ENCODE data around the gene SNAPC5. TPM values are rescaled to one million over a fixed set of nuclear protein-coding genes. Genes with fewer than 3 reads are reported as not detected.
"Not testable (repeated sequence)": the region's sequence is repeated elsewhere in the genome, so short reads cannot be mapped to it uniquely, and the experiment has no call there.

Gene SNAPC5
- total RNA-seq, 2 experiments from 2014 or later = 16.7 to 17.2 TPM

DNA sequence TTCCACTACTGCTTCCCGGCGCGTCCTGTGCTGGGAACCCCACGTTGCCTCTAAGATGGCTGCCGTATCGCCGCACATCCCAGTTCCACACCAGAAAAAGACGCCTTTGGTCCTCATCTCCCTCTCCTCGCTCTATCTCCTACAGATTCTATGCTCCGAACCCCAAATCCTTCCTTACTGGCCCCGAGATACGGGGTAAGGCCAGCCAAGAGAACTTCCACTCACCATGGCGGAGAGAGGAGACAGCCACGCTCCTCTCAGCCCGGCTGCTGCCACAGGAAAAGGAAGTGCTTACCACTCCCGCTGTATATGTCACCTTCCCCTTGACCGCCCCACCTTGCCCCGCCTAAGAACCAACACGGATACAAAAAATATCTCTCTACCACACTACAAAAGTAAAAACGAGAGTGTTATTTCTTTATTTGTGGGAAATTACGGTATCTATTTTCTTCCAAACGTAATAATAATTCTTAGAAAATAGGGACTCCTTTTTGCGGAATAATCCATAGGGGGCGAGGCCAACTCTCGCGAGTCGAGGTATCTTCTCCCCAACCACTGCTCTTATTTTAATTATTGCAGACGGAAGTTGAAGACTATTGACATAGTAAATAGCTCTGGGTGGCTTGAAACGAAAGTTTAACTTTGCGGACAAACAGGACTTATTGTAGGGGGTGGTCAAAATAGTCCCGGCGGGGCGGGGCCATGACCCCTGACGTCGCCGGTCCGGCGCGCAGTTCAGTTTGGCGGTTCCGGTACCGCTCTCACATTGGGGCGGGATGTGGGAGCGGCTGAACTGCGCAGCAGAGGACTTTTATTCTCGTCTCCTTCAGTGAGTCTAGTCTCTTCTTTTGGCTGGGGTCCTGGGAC lies 7.2 kb upstream of the SNAPC5 start, which contains the start of the genes RPL4 and ZWILCH:
Gene RPL4, minus strand, starts transcription at position 293 of the 867 bp plus-strand sequence. Its CDS starts 65 bp downstream, at position 228.
Gene ZWILCH, plus strand, starts transcription at position 764 of the 867 bp plus-strand sequence. Its CDS starts 13 bp downstream, at position 777.
- H3K27ac Mint-ChIP-seq = peak within 1 kb of the TSS; percentile 96
- H3K4me1 Mint-ChIP-seq = peaks cover 66% of the 10 kb centered on the region
- CTCF ChIA-PET = interaction anchor here (1.1 to 2.9 kb wide), 5 partner anchors 6 to 210 kb away, joined by 3 to 12 read pairs (median 4); partner anchors contain the start of genes MAP2K1 and SNAPC5
- peaks cover 53% of the 10 kb centered on the region for H3K36me3 Mint-ChIP-seq (ENCODE audit: low read depth)
- POLR2A ChIA-PET = interaction anchor here (0.5 to 3.9 kb wide), 35 partner anchors 8 to 1611 kb away, joined by 3 to 64 read pairs (median 4); partner anchors contain the start of genes DIS3L, MAP2K1, RNU5B-1 and SNAPC5
- no peaks in the 10 kb centered on the region for H3K27me3 Mint-ChIP-seq
- no peaks in the 10 kb centered on the region for H3K9me3 Mint-ChIP-seq
- H3K4me3 Mint-ChIP-seq = peak within 1 kb of the TSS; percentile 92
- DNase-seq = peak; percentile 84

DNA sequence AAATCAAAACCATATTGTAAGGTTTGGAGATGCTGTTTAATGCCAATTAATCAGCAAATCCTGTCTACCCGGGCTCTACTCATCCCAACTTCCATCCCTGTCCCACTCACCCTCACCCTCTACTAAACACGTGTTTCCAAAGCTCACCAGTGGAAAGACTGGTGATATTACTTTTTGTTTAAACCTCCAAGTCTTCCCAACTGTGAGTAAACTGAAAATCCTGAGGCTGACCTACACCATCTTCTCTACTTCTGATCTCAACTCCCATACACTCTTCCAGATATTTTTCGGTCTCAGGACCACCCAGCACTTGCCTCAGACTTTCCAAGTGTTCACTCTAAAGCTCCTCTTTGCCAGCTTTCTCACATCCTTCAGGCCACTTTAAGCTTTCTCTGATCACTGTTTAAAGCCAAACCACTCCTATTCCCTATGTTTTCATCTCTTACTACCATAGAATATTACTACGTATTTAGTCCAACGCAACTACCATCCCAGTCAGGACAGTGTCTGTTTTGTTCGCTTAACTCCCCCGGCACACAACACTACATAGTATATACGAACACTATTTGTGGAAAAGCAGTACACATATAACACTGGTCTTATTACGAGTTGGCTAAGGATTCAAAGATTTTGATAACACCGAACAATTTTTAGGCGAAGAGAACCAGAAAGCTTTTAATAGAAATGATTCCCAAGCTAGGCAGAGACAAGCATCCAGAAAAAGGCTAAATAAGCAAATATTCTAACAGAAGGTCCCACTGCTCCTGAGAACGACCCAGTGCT lies 6.4 kb upstream of the SNAPC5 start:
- peaks cover 55% of the 10 kb centered on the region for H3K36me3 Mint-ChIP-seq (ENCODE audit: low read depth)
- ChIA-PET CTCF (interaction anchor here (0.6 to 1.3 kb wide), 3 partner anchors 10 to 118 kb away, joined by 3 to 4 read pairs (median 3); no protein-coding TSS in a partner anchor), POLR2A (interaction anchor here (0.6 to 3.9 kb wide), 14 partner anchors 9 to 925 kb away, joined by 3 to 64 read pairs (median 5); partner anchors contain the start of genes DIS3L, MAP2K1 and TIPIN)
- H3K27ac Mint-ChIP-seq = peak overlapping the region; percentile 96
- DNase-seq = no peak
- H3K9me3 Mint-ChIP-seq = no peaks in the 10 kb centered on the region
- H3K4me1 Mint-ChIP-seq = peaks cover 69% of the 10 kb centered on the region
- no peaks in the 10 kb centered on the region for H3K27me3 Mint-ChIP-seq
- H3K4me3 Mint-ChIP-seq = peak overlapping the region; percentile 92

DNA sequence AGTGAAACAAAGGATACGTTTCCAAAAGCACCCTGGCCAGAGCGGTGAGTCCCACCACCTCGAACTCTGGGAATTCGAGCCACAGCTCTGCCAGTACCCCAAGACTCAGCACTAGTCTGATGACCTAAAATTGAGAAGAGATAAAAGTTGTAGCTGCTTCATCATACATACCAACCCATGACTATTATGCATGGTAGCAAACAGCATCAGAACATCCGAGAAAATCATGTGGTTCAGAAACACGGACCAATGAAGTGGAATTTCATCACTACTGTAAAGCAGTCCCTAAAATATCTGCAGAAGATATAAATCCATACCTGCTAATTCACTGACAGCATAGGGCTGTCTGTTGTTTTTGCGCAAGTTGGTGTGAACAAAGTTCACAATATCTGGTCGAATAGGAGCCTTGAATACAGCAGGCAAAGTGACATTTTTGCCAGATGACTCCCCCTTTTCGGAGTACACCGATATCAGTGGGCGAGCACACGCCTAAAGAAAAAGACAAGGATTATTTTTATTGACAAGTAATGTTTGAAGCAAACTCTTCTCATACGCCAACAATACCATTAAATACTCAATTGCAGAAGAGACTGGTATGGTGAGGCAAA lies 5.6 kb upstream of the SNAPC5 start:
- not testable (repeated sequence) for H3K9me3 Mint-ChIP-seq, DNase-seq, H3K27me3 Mint-ChIP-seq
- peaks cover 61% of the 10 kb centered on the region for H3K36me3 Mint-ChIP-seq (ENCODE audit: low read depth)
- H3K4me3 Mint-ChIP-seq = peak overlapping the region; percentile 92
- H3K4me1 Mint-ChIP-seq = peaks cover 71% of the 10 kb centered on the region
- peak overlapping the region; percentile 96 for H3K27ac Mint-ChIP-seq
- POLR2A ChIA-PET = interaction anchor here (0.9 to 3.9 kb wide), 7 partner anchors 28 to 711 kb away, joined by 3 to 64 read pairs (median 5); partner anchors contain the start of genes DIS3L, MAP2K1 and TIPIN
- CTCF ChIA-PET = interaction anchor here (1.3 kb wide), 1 partner anchor 11 kb away, joined by 4 read pairs; no protein-coding TSS in a partner anchor

DNA sequence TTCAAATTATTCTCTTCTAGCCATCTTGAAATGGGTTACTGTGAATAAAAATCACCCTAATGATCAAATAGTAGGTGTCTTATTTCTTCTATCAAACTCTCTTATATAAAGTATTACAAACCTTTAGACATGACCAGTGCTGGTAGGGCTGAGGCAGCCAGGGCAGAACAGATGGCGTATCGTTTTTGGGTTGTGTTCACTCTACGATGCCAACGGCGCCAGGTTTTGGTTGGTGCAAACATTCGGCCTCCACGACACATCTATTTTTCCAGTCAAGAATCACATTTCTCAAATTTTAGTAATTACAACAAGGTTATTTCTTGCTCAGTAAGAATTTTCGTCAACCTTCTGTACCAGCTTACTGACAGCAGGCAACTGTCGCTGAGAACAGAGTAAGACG lies 4.9 kb upstream of the SNAPC5 start:
- CTCF ChIA-PET = no interaction called here

GRCh38 chr15:66500346-66500745 lies 2.8 kb upstream of the SNAPC5 start:
- ChIA-PET POLR2A (interaction anchor here (4.2 to 6.1 kb wide), 2 partner anchors 112 to 145 kb away, joined by 55 to 110 read pairs; partner anchors contain the start of genes MAP2K1 and TIPIN), CTCF (interaction anchor here (0.6 to 6.1 kb wide), 4 partner anchors 9 to 628 kb away, joined by 4 to 74 read pairs (median 6); partner anchors contain the start of genes MAP2K1 and TIPIN)
- not testable (repeated sequence) for H3K9me3 Mint-ChIP-seq, H3K27me3 Mint-ChIP-seq, H3K4me3 Mint-ChIP-seq
- H3K4me1 Mint-ChIP-seq = peaks cover 66% of the 10 kb centered on the region
- H3K36me3 Mint-ChIP-seq (ENCODE audit: low read depth) = peaks cover 77% of the 10 kb centered on the region
- H3K27ac Mint-ChIP-seq = peak overlapping the region; percentile 63
- DNase-seq = peak; percentile 15

More for the DNA sequence above, 4.9 kb upstream of the SNAPC5 start:
- H3K4me3 Mint-ChIP-seq = peak overlapping the region; percentile 92
- no peaks in the 10 kb centered on the region for H3K27me3 Mint-ChIP-seq
- peak overlapping the region; percentile 96 for H3K27ac Mint-ChIP-seq
- DNase-seq = no peak
- peaks cover 67% of the 10 kb centered on the region for H3K36me3 Mint-ChIP-seq (ENCODE audit: low read depth)
- no peaks in the 10 kb centered on the region for H3K9me3 Mint-ChIP-seq
- H3K4me1 Mint-ChIP-seq = peaks cover 71% of the 10 kb centered on the region
- POLR2A ChIA-PET = interaction anchor here (1.8 to 3.9 kb wide), 2 partner anchors 32 to 115 kb away, joined by 5 to 64 read pairs; partner anchors contain the start of gene MAP2K1

- Mint-ChIP-seq H3K4me3 (no peak overlapping the region), H3K27ac (peak overlapping the region; percentile 88), H3K9me3 (no peaks in the 10 kb centered on the region), H3K36me3 (ENCODE audit: low read depth) (peaks cover 82% of the 10 kb centered on the region), H3K27me3 (no peaks in the 10 kb centered on the region), H3K4me1 (peaks cover 75% of the 10 kb centered on the region)
- no peak for DNase-seq
- ChIA-PET CTCF (interaction anchor here (0.6 to 6.1 kb wide), 28 partner anchors 8 to 1043 kb away, joined by 3 to 127 read pairs (median 4); partner anchors contain the start of genes DIS3L, MAP2K1, MEGF11 and RAB11A), POLR2A (interaction anchor here (0.6 to 6.1 kb wide), 14 partner anchors 8 to 982 kb away, joined by 3 to 110 read pairs (median 6); partner anchors contain the start of genes DIS3L, MAP2K1 and TIPIN)
Measured at GRCh38 chr15:66498501-66499386, 1.2 kb upstream of the SNAPC5 start.

GRCh38 chr15:66496951-66497501 lies 536 bp downstream of the SNAPC5 start:
- DNase-seq = peak; percentile 16
- peak overlapping the region; percentile 91 for H3K4me3 Mint-ChIP-seq
- no peaks in the 10 kb centered on the region for H3K27me3 Mint-ChIP-seq
- H3K9me3 Mint-ChIP-seq = no peaks in the 10 kb centered on the region
- CTCF ChIA-PET = interaction anchor here (0.6 to 6.1 kb wide), 13 partner anchors 10 to 1348 kb away, joined by 3 to 127 read pairs (median 6); partner anchors contain the start of genes MAP2K1, TIPIN and ZWILCH
- peak overlapping the region; percentile 88 for H3K27ac Mint-ChIP-seq
- POLR2A ChIA-PET = interaction anchor here (1.0 to 6.1 kb wide), 12 partner anchors 9 to 980 kb away, joined by 3 to 110 read pairs (median 12); partner anchors contain the start of genes DIS3L, MAP2K1, TIPIN and ZWILCH
- peaks cover 81% of the 10 kb centered on the region for H3K36me3 Mint-ChIP-seq (ENCODE audit: low read depth)
- peaks cover 64% of the 10 kb centered on the region for H3K4me1 Mint-ChIP-seq

DNA sequence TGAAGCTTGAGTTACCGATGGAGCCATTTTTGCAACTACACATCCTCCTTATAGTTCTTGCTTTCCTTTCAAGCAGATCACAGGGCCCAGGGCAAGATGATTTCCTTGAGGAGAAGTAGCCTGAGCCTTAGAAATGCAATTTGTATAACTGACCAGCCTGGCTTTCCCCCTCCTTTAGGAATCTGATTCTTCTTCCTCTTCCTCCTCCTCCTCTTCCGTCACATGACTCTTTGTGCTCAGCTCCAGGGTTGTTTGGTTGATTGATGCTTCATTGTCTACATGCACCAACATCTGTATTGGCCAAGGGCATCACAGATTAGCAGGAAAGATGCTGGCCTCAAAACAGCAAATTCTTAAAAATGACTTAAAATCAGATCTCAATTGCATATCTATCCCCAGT lies 3.3 kb downstream of the SNAPC5 start:
- H3K36me3 Mint-ChIP-seq (ENCODE audit: low read depth) = peaks cover 75% of the 10 kb centered on the region
- POLR2A ChIA-PET = interaction anchor here (1.4 kb wide), 1 partner anchor 11 kb away, joined by 7 read pairs; the partner anchor contains the start of genes RPL4 and ZWILCH
- CTCF ChIA-PET = no interaction called here
- no peak for DNase-seq
- H3K9me3 Mint-ChIP-seq = no peaks in the 10 kb centered on the region
- peaks cover 41% of the 10 kb centered on the region for H3K4me1 Mint-ChIP-seq
- H3K27ac Mint-ChIP-seq = peak overlapping the region; percentile 2
- no peaks in the 10 kb centered on the region for H3K27me3 Mint-ChIP-seq
- H3K4me3 Mint-ChIP-seq = no peak overlapping the region

DNA sequence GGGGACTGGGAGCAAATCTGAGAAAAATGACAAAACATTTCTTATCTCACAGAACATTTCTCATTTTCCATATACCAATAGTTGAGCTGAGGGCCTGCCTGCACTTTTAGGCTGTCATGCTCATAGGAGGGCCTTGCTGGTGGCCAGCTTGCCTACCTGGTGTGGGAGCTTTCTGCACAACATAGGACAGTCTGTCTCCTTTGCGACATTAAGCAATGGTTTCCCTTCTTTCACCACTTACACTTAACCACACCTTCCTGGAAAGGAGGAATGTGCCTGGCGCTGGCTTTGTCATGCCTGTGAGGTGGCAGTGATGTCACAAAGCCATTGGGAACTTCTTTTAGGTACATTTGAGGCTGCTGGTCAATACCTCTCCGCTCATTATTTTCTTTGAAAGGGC lies 5.7 kb downstream of the SNAPC5 start:
- Mint-ChIP-seq H3K36me3 (ENCODE audit: low read depth) (peaks cover 69% of the 10 kb centered on the region), H3K27me3 (no peaks in the 10 kb centered on the region), H3K9me3 (no peaks in the 10 kb centered on the region), H3K4me1 (peaks cover 21% of the 10 kb centered on the region), H3K4me3 (no peak overlapping the region), H3K27ac (no peak overlapping the region)
- no peak for DNase-seq
- ChIA-PET POLR2A (interaction anchor here (0.6 to 2.5 kb wide), 3 partner anchors 10 to 137 kb away, joined by 3 to 12 read pairs (median 3); partner anchors contain the start of genes RPL4 and ZWILCH), CTCF (interaction anchor here (1.5 to 1.7 kb wide), 2 partner anchors 12 to 106 kb away, joined by 4 to 8 read pairs; partner anchors contain the start of gene RPL4)

- Mint-ChIP-seq H3K4me1 (peaks cover 8% of the 10 kb centered on the region), H3K27me3 (no peaks in the 10 kb centered on the region), H3K27ac (peak overlapping the region; percentile 19), H3K4me3 (no peak overlapping the region), H3K9me3 (no peaks in the 10 kb centered on the region), H3K36me3 (ENCODE audit: low read depth) (peaks cover 72% of the 10 kb centered on the region)
- DNase-seq = peak; percentile 8
- ChIA-PET POLR2A (interaction anchor here (1.5 to 2.9 kb wide), 3 partner anchors 9 to 101 kb away, joined by 3 to 8 read pairs (median 5); partner anchors contain the start of gene SNAPC5), CTCF (interaction anchor here (1.3 kb wide), 1 partner anchor 10 kb away, joined by 3 read pairs; no protein-coding TSS in a partner anchor)
Measured at GRCh38 chr15:66489179-66489791, 8.3 kb downstream of the SNAPC5 start.

All from activated CD4-positive, alpha-beta memory T cell treated with anti-CD3 and anti-CD28 coated beads, Interleukin-2, amount 10 ng/mL, durations not matched to agents 7 days and 5 days (primary cell).